Loucy (cell line): ENCODE measurements around the gene SBF2.
A peak's percentile ranks its signal among the peaks of the same experiment; 100 is the strongest.
"Not testable (repeated sequence)": the region's sequence is repeated elsewhere in the genome, so short reads cannot be mapped to it uniquely, and the experiment has no call there.

Experiments
- H2AFZ ChIP-seq: fragments of 200-600 bp; sonication (generic); 2 replicates; pipeline ENCODE4 v1.6.0; 2016; ENCODE audit warnings: antibody characterized with exemption, mild to moderate bottlenecking, low read length, moderate library complexity
- H3F3A ChIP-seq: fragments of 200-600 bp; 2 replicates; pipeline ENCODE4 v1.6.0; 2016; ENCODE audit warnings: antibody characterized with exemption, low read depth, mild to moderate bottlenecking
- H3K27me3 ChIP-seq: fragments of 200-600 bp; sonication (generic); 2 replicates; pipeline ENCODE4 v1.6.1; 2014; ENCODE audit warnings: low read length, mild to moderate bottlenecking; ENCODE audit not compliant: insufficient read depth, poor library complexity, severe bottlenecking
- H3K36me3 ChIP-seq: fragments of 200-600 bp; sonication (generic); 2 replicates; pipeline ENCODE4 v1.6.1; 2016; ENCODE audit warnings: low read length; ENCODE audit not compliant: insufficient read depth
- H3K4me1 ChIP-seq: fragments of 200-600 bp; sonication (generic); 2 replicates; pipeline ENCODE4 v1.5.1; 2014; ENCODE audit warnings: low read length, mild to moderate bottlenecking; ENCODE audit not compliant: insufficient read depth, poor library complexity, severe bottlenecking
- H3K4me2 ChIP-seq: fragments of 200-600 bp; sonication (generic); 2 replicates; pipeline ENCODE4 v1.6.0; 2014; ENCODE audit warnings: antibody characterized with exemption, low read length, low read depth, mild to moderate bottlenecking; ENCODE audit not compliant: poor library complexity, severe bottlenecking
- H3K4me3 ChIP-seq: fragments of 200-600 bp; sonication (generic); 2 replicates; pipeline ENCODE4 v1.5.1; 2014; ENCODE audit warnings: low read length, mild to moderate bottlenecking, mixed read lengths; ENCODE audit not compliant: poor library complexity, severe bottlenecking
- H3K79me2 ChIP-seq: fragments of 200-600 bp; sonication (generic); 2 replicates; pipeline ENCODE4 v1.6.1; 2014; ENCODE audit warnings: low read length; ENCODE audit not compliant: insufficient read depth
- H3K9ac ChIP-seq: fragments of 200-600 bp; sonication (generic); 2 replicates; pipeline ENCODE4 v1.6.0; 2014; ENCODE audit warnings: mild to moderate bottlenecking, low read depth, low read length, moderate library complexity; ENCODE audit not compliant: poor library complexity, severe bottlenecking
- H3K9me2 ChIP-seq: fragments of 200-600 bp; sonication (generic); replicated peaks from 2 replicates; pipeline ENCODE4 v1.6.1; 2016; ENCODE audit warnings: low read depth, low read length, mixed read lengths
- H3K9me3 ChIP-seq: fragments of 200-600 bp; sonication (generic); 2 replicates; pipeline ENCODE4 v1.6.1; 2014; ENCODE audit warnings: mild to moderate bottlenecking, antibody characterized with exemption, low read length, low read depth; ENCODE audit not compliant: insufficient read depth
- H4K20me1 ChIP-seq: fragments of 200-600 bp; sonication (generic); 2 replicates; pipeline ENCODE4 v1.6.0; 2014; ENCODE audit warnings: antibody characterized with exemption, low read length, mild to moderate bottlenecking; ENCODE audit not compliant: insufficient read depth, poor library complexity, severe bottlenecking
- EZH2phosphoT487 ChIP-seq: fragments of 200-600 bp; IDR thresholded peaks from 2 replicates; pipeline ENCODE4 v1.6.1; 2018; ENCODE audit warnings: antibody characterized with exemption, mild to moderate bottlenecking, moderate library complexity, borderline replicate concordance
- TF ChIP-seq, protein P1 (sequence below): fragments of 200-600 bp; sonication (generic); conservative IDR thresholded peaks from 2 replicates; pipeline ENCODE4 v1.5.1; 2014; ENCODE audit warnings: mild to moderate bottlenecking, antibody characterized with exemption, low read length

The SBF2 gene

DNA sequence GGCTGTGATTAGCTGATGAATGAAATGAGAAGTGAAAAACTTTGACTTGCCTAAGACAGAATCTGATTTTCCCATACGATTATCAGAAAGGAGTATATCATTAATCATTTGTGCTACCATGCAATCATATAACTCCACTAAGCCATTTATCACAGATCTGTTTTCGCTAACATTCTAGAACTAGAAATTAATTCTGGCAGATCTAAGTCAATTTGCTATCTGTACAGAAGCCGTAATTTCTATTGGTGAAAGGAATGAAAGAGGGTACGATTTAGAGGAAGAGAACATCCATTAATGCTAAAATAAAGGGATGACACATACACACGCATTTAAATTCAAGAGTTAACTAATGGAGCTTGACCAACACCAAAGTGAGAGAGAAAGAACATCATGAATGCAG lies 201.6 kb downstream of the SBF2 start:
- Histone ChIP-seq H2AFZ (no peak overlapping the region), H3K9me2 (no peaks in the 10 kb centered on the region), H3K9me3 (no peaks in the 10 kb centered on the region), H3K4me1 (peaks cover 14% of the 10 kb centered on the region), H3K9ac (no peak overlapping the region), H3K27me3 (no peaks in the 10 kb centered on the region), H3K79me2 (no peaks in the 10 kb centered on the region), H3K4me2 (no peak overlapping the region), H4K20me1 (no peaks in the 10 kb centered on the region), H3K36me3 (no peaks in the 10 kb centered on the region), H3K4me3 (no peak overlapping the region), H3F3A (no peaks in the 10 kb centered on the region)
- TF ChIP-seq, protein P1, sequence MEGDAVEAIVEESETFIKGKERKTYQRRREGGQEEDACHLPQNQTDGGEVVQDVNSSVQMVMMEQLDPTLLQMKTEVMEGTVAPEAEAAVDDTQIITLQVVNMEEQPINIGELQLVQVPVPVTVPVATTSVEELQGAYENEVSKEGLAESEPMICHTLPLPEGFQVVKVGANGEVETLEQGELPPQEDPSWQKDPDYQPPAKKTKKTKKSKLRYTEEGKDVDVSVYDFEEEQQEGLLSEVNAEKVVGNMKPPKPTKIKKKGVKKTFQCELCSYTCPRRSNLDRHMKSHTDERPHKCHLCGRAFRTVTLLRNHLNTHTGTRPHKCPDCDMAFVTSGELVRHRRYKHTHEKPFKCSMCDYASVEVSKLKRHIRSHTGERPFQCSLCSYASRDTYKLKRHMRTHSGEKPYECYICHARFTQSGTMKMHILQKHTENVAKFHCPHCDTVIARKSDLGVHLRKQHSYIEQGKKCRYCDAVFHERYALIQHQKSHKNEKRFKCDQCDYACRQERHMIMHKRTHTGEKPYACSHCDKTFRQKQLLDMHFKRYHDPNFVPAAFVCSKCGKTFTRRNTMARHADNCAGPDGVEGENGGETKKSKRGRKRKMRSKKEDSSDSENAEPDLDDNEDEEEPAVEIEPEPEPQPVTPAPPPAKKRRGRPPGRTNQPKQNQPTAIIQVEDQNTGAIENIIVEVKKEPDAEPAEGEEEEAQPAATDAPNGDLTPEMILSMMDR, result no peak
- no peak for TF ChIP-seq EZH2phosphoT487

DNA sequence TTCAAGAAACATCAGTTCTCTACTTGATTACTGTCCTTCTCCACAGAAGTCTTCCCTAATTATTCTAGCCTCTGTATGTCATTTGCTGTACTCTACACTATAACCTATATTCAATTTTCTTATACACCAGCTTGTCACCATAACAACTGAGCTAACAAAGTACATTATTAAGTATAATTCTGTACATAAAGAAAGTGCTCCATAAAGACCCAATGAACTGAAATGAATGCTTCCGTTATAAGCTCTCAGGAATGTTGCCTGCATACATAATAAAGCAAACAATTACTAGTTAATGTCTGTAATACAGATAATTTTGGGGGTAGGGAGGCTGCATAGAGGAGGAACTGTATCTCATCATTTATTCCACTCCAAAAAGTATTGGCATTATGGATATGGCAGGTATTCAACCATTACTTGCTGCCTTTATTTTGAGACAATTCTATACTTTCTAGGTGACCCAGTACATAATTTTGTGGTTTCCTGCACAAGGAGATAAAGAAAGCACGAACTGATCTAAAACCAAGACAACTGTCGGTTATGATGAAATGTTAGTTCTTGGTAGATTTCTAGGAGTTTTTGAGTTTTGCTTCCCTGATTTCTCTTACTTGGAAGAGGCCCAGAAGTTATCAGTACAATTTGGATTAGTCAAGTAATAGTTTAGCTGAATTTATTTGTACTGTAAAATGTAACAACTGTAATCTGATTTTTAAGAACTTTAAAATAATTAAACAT lies 202.5 kb downstream of the SBF2 start:
- H3K9ac ChIP-seq, result no peak overlapping the region
- TF ChIP-seq, protein P1, result no peak
- no peak for TF ChIP-seq EZH2phosphoT487
- no peaks in the 10 kb centered on the region for H3K79me2 ChIP-seq
- H3K9me2 ChIP-seq, result no peaks in the 10 kb centered on the region
- no peaks in the 10 kb centered on the region for H4K20me1 ChIP-seq
- no peaks in the 10 kb centered on the region for H3K36me3 ChIP-seq
- H2AFZ ChIP-seq, result no peak overlapping the region
- H3K4me1 ChIP-seq, result peaks cover 14% of the 10 kb centered on the region
- H3F3A ChIP-seq, result no peaks in the 10 kb centered on the region
- H3K9me3 ChIP-seq, result no peaks in the 10 kb centered on the region
- H3K4me2 ChIP-seq, result peak overlapping the region; percentile 58
- H3K27me3 ChIP-seq, result no peaks in the 10 kb centered on the region
- H3K4me3 ChIP-seq, result peak overlapping the region; percentile 19

DNA sequence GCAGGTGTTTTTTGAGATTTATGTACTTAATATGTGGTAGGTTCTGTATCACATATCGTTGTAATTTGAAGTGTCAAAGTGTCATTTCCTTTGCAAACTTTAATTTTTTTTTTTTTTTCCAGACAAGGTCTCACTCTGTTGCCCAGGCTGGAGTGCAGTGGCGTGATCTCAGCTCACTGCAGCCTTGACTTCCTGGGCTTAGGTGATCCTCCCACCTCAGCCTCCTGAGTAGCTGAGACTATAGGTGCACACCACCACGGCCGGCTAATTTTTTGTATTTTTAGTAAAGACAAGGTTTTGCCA lies 206.1 kb downstream of the SBF2 start:
- H4K20me1 ChIP-seq, H3K36me3 ChIP-seq, H3K4me2 ChIP-seq, H3K9me3 ChIP-seq, H3K79me2 ChIP-seq, H3K9ac ChIP-seq, H3K4me3 ChIP-seq, H3K27me3 ChIP-seq, H2AFZ ChIP-seq, H3K9me2 ChIP-seq, H3F3A ChIP-seq: not testable (repeated sequence)
- H3K4me1 ChIP-seq, result peaks cover 14% of the 10 kb centered on the region

DNA sequence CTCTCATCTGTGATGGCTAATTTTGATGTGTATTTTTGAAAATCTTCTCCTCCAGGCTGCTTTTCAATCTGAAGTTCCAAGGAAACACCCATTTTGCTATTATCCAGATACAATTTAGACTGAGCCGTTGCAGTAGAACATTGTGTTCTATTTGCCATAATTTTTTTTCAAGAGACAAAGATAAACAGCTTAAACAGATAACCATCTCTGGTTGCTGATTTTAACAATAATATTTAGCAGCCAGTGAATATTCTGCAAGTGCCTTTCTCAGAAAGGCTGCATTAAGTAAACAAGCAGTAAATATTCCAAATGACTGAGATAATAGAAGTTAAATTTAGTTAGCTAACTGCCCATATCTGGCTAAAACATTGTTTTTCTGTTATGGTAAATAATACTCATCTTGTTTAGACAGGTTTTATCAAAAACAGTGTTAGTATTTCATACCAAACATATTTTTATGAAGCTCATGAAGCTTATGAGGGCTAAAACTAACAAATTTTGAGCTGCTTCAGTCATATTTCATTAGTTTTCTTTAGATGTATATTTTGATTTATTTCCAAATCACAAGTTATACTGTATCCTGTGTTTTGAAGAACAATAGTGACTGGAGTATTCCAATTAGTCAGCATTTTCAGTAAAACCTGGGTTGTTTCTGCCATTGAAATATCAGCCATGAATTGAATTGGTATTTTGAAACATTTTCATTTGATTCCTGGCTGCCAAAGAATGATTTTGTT lies 206.7 kb downstream of the SBF2 start:
- H3K9me2 ChIP-seq, result no peaks in the 10 kb centered on the region
- TF ChIP-seq EZH2phosphoT487, result no peak
- TF ChIP-seq, protein P1, result no peak
- no peaks in the 10 kb centered on the region for H3K36me3 ChIP-seq

More for the DNA sequence above, 206.7 kb downstream of the SBF2 start:
- peaks cover 14% of the 10 kb centered on the region for H3K4me1 ChIP-seq
- no peak overlapping the region for H2AFZ ChIP-seq
- no peaks in the 10 kb centered on the region for H4K20me1 ChIP-seq
- H3K9ac ChIP-seq, result no peak overlapping the region
- H3K4me3 ChIP-seq, result no peak overlapping the region
- no peaks in the 10 kb centered on the region for H3K79me2 ChIP-seq
- H3K4me2 ChIP-seq, result no peak overlapping the region
- H3K27me3 ChIP-seq, result no peaks in the 10 kb centered on the region
- no peaks in the 10 kb centered on the region for H3F3A ChIP-seq
- H3K9me3 ChIP-seq, result no peaks in the 10 kb centered on the region
